Neural progenitor cell (in vitro differentiated cells): ENCODE data around the gene FAM47C.

Experiments
- CTCF ChIP-seq: fragments of 200-600 bp; sonication (generic); IDR thresholded peaks from 2 replicates; pipeline ENCODE4 v1.5.1; 2017; ENCODE audit warnings: antibody characterized with exemption, mild to moderate bottlenecking
- EZH2 ChIP-seq: fragments of 200-600 bp; sonication (generic); IDR thresholded peaks from 2 replicates; pipeline ENCODE4 v1.6.1; 2017; ENCODE audit warnings: antibody characterized with exemption, mild to moderate bottlenecking, moderate library complexity
- EZH2phosphoT487 ChIP-seq: fragments of 200-600 bp; sonication (generic); IDR thresholded peaks from 2 replicates; pipeline ENCODE4 v1.6.1; 2017; ENCODE audit warnings: antibody characterized with exemption

GRCh38 chrX:36978886-36979285 is 29.3 kb upstream of the FAM47C start:
- TF ChIP-seq CTCF (no peak), EZH2phosphoT487 (no peak), EZH2 (no peak)
